Parathyroid adenoma (tissue), 2 donors: ENCODE data around the gene KCNIP1.

Experiments used
- H2AFZ ChIP-seq: fragments of 300-600 bp; sonication (generic); one replicate; pipeline ENCODE4 v1.7.0; 2017; ENCODE audit warnings: antibody characterized with exemption, mild to moderate bottlenecking
- H3K27ac ChIP-seq: fragments of 300-600 bp; sonication (generic); one replicate; pipeline ENCODE4 v1.7.0; 2017
- H3K27me3 ChIP-seq: fragments of 300-600 bp; sonication (generic); one replicate; pipeline ENCODE4 v1.7.0; 2017; ENCODE audit warnings: low read length; ENCODE audit not compliant: control insufficient read depth, insufficient read depth
- H3K36me3 ChIP-seq: fragments of 300-600 bp; sonication (generic); one replicate; pipeline ENCODE4 v1.7.0; 2017; ENCODE audit warnings: low read length; ENCODE audit not compliant: control insufficient read depth, insufficient read depth
- H3K4me1 ChIP-seq: fragments of 300-600 bp; sonication (generic); one replicate; pipeline ENCODE4 v1.7.0; 2017; ENCODE audit warnings: control low read depth
- H3K4me2 ChIP-seq: fragments of 300-600 bp; sonication (generic); one replicate; pipeline ENCODE4 v1.7.0; 2017; ENCODE audit warnings: low read length
- H3K4me3 ChIP-seq: fragments of 300-600 bp; sonication (generic); one replicate; pipeline ENCODE4 v1.7.0; 2017; ENCODE audit warnings: low read depth, low read length
- H3K79me2 ChIP-seq: fragments of 300-600 bp; sonication (generic); one replicate; pipeline ENCODE4 v1.7.0; 2017; ENCODE audit warnings: control low read depth
- H3K9ac ChIP-seq: fragments of 300-600 bp; sonication (generic); one replicate; pipeline ENCODE4 v1.7.0; 2017; ENCODE audit warnings: mild to moderate bottlenecking
- H3K9me3 ChIP-seq: fragments of 300-600 bp; sonication (generic); one replicate; pipeline ENCODE4 v1.7.0; 2017; ENCODE audit warnings: low read length; ENCODE audit not compliant: control insufficient read depth
- CTCF ChIP-seq: fragments of 300-600 bp; sonication (generic); IDR thresholded peaks from one replicate; pipeline ENCODE4 v1.7.0; 2017; ENCODE audit warnings: antibody characterized with exemption, mild to moderate bottlenecking
- donor health status: primary hyperparathyroidism.

The KCNIP1 gene

GRCh38 chr5:170579601-170580000 is 75.8 kb downstream of the KCNIP1 start:
- H3K4me1 ChIP-seq = no peaks in the 10 kb centered on the region
- H3K79me2 ChIP-seq = no peaks in the 10 kb centered on the region
- no peak overlapping the region for H3K9ac ChIP-seq
- no peaks in the 10 kb centered on the region for H3K36me3 ChIP-seq
- H3K27ac ChIP-seq = no peak overlapping the region
- H3K9me3 ChIP-seq = no peaks in the 10 kb centered on the region
- no peak overlapping the region for H3K4me2 ChIP-seq
- TF ChIP-seq CTCF = no peak
- no peak overlapping the region for H3K4me3 ChIP-seq
- no peak overlapping the region for H2AFZ ChIP-seq
- H3K27me3 ChIP-seq = no peaks in the 10 kb centered on the region

GRCh38 chr5:170581211-170581610 is 77.4 kb downstream of the KCNIP1 start:
- H3K27me3 ChIP-seq = no peaks in the 10 kb centered on the region
- no peak for TF ChIP-seq CTCF
- H3K36me3 ChIP-seq = no peaks in the 10 kb centered on the region
- no peak overlapping the region for H3K4me3 ChIP-seq
- H2AFZ ChIP-seq = no peak overlapping the region
- H3K79me2 ChIP-seq = no peaks in the 10 kb centered on the region
- no peak overlapping the region for H3K27ac ChIP-seq
- no peak overlapping the region for H3K9ac ChIP-seq
- no peaks in the 10 kb centered on the region for H3K4me1 ChIP-seq
- no peaks in the 10 kb centered on the region for H3K9me3 ChIP-seq
- H3K4me2 ChIP-seq = no peak overlapping the region

- Histone ChIP-seq H3K4me1 (no peaks in the 10 kb centered on the region), H3K9me3 (no peaks in the 10 kb centered on the region), H3K9ac (no peak overlapping the region), H3K27me3 (no peaks in the 10 kb centered on the region), H2AFZ (no peak overlapping the region), H3K79me2 (no peaks in the 10 kb centered on the region), H3K36me3 (no peaks in the 10 kb centered on the region), H3K4me3 (no peak overlapping the region), H3K4me2 (no peak overlapping the region), H3K27ac (no peak overlapping the region)
- no peak for TF ChIP-seq CTCF
Measured at GRCh38 chr5:170582644-170583330, 79.0 kb downstream of the KCNIP1 start.

- Histone ChIP-seq H3K27me3 (no peaks in the 10 kb centered on the region), H3K4me3 (no peak overlapping the region), H3K9me3 (no peaks in the 10 kb centered on the region), H3K36me3 (no peaks in the 10 kb centered on the region), H3K27ac (no peak overlapping the region), H3K9ac (no peak overlapping the region), H3K4me1 (no peaks in the 10 kb centered on the region), H2AFZ (no peak overlapping the region), H3K79me2 (no peaks in the 10 kb centered on the region), H3K4me2 (no peak overlapping the region)
- TF ChIP-seq CTCF = no peak
Measured at GRCh38 chr5:170584003-170584402, 80.2 kb downstream of the KCNIP1 start.

GRCh38 chr5:170584450-170585058 is 80.7 kb downstream of the KCNIP1 start:
- Histone ChIP-seq H3K4me1 (no peaks in the 10 kb centered on the region), H3K36me3 (no peaks in the 10 kb centered on the region), H3K4me3 (no peak overlapping the region), H3K27ac (no peak overlapping the region), H2AFZ (no peak overlapping the region), H3K9me3 (no peaks in the 10 kb centered on the region), H3K27me3 (no peaks in the 10 kb centered on the region), H3K4me2 (no peak overlapping the region), H3K9ac (no peak overlapping the region), H3K79me2 (no peaks in the 10 kb centered on the region)
- no peak for TF ChIP-seq CTCF
